NCI-H2107 treated with DMSO at 0.1 percent for 48 hours (cell line): ENCODE measurements around the gene STK33.

Source experiments
- DNase-seq: peaks from one replicate; lab custom pipeline; 2025; ENCODE audit not compliant: unreplicated experiment; lab: John Stamatoyannopoulos, UW

Gene STK33

DNA sequence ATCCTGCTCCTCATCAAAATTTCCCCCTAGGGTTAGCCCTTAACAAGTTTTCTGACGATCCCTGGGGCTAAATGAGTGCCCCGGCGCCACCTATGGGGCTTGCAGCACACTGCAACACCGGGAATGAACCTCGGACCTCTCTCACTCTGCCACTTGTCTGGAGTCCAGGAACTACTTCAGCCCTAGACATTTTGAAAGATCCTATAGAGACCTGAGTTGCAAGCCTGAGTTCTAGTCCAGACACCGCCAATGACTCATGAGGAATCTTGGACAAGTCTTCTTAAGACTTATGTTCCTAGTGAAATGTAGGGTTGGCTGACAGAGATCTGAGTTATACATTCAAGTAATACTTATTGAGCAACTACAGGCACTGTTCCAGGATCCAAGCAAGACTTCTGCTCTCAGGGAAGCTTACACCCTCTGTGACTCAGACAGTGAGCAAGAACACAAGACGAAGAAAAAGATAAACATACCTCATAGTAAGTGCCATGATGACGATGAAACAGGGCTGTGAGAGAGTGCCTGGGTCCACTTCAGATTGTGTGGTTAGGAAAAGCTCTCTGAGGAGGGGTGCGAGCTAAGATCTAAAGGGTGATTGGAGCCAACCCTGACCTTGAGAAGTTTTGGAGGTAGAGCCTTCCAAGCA lies 10.2 kb upstream of the STK33 start:
- DNase-seq = no peak

DNA sequence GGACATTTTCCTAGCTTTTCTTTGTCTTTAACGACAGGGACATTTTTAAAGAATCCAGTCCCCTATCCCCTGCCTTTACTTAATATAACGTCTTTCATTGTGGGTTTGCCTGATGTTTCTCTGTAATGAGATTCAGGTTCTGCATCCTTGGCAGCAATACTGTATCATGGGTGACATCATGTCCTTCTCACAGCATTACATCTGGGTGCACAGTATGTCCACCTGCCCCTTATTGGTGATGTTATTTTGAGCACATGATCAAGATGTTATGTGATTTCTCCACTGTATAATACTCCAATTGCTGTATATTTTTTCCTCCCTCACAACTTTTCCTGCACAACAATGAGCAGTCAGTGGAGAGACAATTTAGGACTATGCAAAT lies 9.7 kb upstream of the STK33 start:
- no peak for DNase-seq

DNA sequence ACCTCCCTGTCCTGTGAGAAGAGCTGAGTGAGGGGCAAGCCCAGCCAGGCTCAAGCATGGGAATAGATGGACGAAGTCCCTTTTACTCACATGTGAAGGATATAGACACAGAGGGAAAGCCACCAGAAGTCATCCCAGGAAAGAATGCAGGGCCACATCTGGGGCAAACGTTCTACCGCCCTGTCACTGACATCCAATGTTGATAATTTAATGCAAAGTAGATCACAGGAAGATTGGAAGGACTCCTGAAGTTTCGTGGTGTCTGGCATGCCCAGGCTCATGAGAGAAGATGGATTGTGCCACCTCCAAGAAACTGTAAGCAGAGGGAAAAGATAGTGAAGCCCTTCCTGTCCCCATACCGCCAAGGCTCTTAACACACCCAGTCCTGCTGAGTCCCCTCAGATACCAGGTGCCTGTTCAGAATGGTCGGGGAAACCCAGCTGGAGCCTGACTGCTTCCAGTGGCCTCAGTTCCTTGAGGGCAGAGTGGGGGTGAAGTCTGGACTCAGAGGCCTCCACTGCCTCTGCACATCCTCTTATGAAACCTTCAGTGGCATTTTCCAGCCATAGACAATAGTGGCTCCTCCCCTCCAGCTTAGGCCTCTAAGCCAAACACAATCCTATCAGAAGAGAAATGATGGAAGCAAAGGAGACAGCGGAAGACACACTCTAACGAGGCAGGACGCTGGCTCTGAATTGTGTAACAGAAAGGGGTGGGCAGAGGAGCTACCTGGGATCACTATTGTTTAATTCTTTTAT lies 7.5 kb upstream of the STK33 start:
- no peak for DNase-seq

DNA sequence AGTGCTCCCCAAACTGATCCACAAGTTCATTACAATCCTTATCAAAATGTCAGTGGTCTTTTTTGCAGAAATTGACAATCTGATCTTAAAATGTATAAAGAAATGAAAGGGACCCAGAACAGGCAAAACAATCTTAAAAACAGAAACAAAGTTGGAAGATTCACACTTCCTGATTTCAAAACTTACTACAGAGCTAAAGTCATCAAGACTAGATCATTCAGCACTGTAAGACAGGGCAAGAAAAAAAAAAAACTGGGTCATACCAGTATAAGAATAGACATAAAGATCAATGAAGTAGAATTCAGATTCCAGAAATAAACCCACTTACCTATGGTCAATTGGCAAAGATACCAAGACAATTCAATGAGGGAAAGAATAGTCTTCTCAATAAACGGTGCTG lies 4.5 kb upstream of the STK33 start:
- DNase-seq = no peak

DNA sequence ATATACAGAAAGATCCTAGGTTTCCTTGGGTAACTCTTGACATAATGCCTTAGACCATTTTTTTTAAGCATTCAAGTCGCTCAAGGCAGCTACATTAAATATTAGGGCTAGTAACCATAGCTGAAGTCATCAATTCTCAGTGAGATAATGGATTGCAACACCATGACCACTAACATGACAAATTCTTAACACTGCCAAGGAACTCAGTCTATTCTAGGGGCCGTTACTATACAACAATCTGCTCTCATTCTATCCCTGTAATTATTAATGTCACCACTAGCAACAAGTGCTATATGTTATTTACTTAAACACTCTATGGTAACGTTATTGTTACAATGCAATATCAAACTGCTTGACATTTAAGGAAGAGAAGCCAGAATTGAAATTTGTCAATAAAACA lies 3.2 kb upstream of the STK33 start:
- DNase-seq = peak; percentile 51

DNA sequence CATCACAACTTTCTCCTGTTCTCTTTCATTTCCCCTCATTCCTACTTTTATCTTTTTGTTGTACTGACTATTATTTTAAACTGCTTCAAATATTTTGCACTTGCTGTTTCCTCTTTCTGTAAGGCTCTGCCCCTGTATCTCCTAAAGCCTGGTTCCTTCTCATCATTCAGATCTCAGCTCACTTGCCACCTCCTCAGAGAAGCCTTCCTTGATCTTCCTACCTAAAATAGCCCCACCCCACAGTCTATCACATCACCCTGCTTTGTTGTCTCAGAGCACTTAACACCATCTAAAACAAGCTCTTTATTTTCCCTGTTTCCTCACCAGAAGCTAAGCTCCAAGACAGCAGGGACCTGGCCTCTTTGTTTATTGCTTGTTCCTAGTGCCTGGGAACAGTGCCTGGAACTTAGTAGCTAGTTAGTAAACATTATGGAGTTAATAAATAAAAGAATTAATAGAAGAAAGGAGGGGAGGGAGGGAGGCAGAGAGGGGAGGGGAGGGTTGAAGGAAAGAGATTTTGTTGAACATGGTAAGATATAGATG lies 2.5 kb upstream of the STK33 start:
- no peak for DNase-seq

DNA sequence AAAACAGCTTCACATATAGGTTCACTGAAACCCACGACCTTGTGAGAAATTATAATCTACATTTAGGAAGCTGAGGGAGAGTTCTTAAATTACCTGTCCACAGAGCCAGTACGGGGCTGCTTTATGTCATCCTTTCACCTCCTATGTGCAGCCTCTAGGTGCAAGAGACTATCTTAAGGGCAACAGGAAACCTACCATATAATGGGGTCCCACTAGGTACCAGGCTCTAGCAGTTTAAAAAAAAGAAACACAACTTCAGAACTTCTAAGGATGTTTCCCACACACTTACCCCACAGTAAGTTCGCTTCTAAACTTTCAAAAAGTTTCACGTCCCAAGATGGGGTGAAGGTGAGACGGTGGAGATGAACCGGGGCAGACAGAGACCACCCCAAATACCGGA lies 573 bp downstream of the STK33 start:
- no peak for DNase-seq

DNA sequence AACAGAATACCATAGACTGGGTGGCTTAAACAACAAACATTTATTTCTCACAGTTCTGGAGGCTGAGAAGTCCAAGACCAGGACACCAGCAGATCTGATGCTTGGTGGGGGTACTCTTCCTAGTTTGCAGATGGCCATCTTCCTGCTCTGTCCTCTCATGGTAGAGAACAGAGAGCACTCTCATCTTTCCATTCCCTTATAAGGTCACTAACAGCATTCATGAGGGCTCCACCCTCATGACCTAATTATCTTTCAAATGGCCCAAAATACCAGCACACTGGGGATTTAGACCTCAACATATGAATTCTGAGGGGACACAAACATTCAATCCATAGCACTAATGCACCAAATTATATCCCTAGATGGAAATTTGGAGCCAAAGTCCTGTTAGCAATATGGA lies 6.1 kb downstream of the STK33 start:
- no peak for DNase-seq

DNA sequence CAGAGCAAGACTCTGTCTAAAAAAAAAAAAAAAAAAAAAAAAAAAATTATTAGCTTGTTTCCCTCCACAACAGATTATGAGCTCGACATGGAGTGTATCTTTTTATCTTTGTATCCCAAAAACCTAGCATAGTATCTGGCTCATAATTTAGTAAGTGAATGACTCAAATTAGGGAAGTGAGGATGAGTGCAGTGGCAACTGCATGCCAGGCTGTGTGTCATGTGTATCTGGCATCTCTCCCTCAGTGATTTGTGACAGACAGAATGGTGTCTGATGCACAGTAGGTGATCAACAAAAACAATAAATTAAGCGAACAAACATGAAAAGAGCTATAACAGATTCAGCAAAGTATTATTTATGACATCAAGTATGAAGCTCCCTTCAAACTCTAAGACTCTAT lies 7.2 kb downstream of the STK33 start:
- no peak for DNase-seq

DNA sequence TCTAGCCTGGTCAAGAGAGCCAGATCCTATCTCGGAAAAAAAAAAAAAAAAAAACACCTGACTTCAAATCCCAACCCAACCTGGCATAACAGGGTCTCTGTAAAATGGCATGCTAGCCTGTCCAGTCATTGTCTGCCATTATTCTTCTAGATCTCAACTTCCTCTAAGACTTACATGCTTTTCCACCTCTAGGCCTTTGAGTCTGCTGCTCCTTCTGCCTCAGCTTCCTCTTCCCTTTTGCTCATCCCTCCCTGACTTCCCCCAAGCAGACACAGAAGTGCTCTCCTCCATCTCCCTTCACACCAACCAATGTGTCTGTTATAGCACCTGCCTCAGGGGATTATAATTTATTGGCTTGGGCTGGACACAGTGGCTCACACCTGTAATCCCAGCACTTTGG lies 7.8 kb downstream of the STK33 start:
- DNase-seq = no peak

DNA sequence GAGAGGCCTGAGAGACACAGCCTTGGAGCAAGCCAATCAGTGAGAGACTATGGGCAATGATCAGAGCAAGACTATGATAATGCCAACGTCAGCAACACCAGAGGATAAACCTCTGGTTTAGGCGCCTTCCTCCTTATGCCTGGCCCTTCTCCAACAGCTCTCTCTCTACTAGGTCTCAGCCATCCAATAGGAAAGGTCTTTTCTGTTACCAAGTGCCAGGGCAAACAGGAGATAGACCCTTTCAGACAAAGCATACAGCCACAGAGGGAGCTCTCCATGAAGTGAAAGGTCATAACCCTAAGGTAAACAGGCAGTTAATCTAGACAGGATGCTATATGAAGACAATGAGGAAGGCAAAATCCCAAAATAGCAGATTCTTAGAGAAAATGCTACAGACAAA lies 9.5 kb downstream of the STK33 start:
- no peak for DNase-seq

DNA sequence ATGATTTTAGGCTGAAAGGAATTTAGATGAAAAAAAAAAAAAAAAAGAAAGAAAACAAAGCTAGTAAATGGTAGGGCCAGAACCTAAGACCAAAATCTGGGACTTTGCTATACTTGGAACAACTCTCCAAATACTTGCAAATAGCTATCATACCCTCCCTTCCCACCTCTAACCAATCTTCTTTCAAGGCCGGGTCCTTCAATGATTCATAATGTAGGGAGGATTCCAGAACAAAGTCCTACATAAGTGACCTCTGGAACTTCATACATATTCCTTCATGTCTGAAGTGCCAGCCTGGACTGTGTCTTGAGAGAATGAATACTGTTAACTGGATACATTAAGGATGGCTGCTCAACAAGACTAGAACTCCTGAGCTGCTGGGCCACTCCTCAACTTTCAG lies 9.9 kb downstream of the STK33 start:
- no peak for DNase-seq

DNA sequence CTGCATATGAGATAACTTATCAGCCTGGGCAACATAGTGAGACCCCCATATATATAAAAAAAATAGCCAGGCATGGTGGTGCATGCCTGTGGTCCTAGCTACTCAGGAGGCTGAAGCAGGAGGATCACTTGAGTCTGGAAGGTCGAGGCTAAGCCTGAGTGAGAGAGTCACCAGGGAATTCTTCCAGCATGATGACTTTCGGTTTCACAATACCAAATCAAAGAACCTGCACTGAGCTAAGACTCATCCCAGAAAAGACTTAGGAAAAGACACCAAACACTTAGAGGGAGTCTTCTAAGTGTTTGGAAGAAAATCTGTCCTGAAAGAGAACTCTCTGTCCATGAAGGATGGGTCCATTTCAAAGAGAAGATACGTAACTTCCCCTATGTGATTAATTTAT lies 12.7 kb downstream of the STK33 start:
- DNase-seq = no peak

DNA sequence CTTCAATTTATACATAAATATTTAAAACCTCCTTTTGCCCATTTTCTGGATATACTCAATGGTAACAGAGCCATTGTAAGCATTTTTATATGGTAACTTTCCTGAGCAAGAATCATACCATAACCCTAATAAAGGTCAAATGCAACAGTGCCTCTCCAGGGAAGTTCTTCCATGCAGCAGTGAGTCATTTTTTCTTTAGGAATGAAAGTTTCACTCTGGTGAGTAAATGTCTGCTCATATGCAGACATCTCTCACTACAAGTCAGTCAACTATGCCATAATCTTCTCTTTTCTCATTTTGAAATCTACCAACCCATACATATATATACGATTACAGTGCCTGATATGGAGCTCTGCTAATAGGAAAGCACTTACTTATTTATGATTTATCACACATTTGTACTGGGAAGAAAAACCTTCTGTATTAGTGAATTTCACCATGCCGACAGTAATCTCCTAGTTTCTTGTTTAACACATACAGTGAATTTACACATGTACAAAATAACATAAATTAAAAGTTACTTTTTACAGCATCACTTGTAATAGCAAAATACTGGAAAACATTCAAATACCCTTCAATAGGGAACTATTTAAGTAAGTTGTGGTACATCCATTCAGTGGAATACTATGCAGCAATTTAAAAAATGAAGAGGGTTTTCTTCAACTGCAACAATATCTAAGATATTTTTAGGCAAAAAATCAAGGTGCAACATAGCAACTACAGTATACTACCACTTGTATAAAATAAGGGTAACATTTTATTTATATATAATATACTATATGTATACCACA lies 16.0 kb downstream of the STK33 start:
- no peak for DNase-seq

DNA sequence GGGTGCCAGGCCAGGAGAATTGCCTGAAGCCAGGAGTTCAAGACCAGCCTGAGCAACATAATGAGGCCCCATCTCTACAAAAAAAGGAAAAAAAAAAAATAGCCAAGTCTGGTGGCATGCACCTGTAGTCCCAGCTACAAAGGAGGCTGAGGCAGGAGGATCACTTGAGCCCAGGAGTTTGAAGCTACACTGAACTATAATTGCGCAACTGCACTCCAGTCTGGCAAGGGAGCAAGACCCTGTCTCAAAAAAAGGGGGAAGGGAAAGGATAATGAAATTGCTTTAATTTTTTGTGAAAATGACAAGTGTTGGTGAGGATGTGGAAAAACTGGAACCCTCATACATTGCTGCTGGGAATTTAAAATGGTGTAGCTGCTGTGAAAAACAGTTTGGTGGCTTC lies 19.2 kb downstream of the STK33 start:
- DNase-seq = no peak

DNA sequence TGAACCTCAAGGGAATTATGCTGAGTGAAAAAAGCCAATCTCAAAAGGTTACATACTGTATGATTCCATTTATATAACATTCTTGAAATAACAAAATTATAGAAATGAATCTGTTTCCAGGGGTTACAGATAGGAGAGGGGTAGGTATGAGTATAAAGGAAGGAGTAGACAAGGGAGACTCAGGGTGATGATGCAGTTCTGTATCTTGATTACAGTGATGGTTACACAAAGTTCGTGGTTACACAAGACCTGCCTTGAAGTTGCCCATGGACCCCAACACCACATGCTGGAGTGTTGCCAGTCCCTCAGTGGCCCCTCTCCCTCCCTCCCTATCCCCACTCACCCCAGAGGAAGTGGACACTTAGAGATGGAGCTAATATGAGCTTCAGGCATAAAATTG lies 20.3 kb downstream of the STK33 start:
- DNase-seq = no peak

DNA sequence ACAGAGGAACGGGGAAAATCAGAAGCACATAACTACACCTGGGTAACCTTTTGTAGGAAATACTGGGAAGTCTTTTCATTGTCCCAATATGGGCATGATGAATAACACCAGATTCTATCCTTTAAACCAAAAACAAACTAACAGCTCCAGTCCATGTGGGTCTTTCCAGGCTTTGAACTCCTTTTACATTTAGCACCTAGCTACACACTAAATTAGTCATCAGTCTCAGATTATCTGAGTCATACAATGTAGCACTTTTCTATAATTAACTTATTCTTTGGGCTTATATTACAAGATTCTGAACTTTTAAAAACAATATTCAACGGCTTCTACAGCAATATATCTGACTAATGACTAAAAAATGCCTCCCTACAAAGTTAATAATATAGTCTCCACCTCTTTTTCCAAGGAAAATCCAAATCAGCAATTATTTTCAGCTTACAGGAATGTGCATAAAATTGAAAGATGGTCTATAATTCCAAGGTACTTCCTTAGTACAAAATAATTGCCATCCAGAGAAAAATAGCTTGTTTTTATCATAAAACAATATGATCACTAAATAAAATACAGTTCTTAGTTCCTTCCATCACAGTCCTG lies 26.3 kb downstream of the STK33 start:
- no peak for DNase-seq

DNA sequence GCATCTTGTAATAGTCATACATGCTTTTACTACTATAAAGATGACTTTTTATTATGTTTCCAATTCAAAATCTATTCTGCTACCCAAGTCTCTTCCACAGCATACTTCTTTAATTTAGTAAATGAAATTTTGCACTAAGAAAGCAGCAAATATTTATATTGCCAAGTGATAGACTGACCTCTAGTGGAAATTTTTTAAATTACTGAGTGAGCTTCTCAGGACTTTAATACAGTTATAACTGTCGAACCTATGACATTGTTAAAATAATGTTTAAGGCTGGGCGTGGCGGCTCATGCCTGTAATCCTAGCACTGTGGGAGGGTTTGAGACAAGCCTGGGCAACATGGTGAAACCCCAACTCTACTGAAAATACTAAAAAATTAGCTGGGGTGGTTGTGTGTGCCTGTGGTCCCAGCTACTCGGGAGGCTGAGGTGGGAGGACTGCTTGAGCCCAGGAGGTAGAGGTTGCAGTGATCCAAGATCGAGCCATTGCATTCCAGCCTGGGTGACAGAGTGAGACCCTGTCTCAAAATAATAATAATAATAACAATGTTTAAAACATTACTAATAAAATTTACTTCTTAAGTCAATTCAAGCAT lies 27.3 kb downstream of the STK33 start:
- peak; percentile 51 for DNase-seq

DNA sequence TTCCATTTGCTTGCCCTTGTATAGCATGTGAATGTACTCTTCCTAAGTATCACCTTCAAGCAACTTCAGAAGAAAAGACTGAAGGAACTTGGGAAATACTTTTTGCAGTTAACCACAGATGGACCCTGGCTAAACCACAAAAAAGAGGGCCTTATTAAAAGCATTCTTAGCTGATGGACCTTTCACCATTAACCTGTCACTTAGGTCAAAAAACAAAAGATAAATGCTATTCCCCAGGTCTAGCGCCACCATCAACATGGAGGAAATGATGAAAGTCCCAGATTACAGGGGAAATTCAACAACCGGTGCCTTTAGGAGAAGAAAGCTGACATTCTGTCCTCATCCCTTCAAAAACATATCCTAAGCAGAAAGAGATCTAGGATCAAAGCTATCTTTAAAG lies 29.5 kb downstream of the STK33 start:
- DNase-seq = no peak

DNA sequence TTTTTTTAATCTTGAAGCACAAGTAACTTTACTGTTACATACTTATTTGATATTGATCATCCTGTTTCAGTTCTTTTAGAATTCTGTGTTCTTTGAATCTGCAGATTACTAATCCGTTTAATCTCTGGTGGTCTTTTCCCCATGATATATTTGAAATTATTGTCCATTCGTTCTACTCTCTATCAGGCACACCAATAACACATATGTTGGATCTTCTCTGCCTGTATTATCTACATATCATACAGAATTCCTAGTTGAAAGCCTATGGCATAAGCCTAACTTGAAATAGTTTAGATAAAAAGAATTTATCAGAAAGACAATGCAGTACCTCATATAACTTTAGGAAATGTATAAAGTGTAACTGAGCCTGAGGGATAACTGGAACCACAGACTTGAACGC lies 32.6 kb downstream of the STK33 start:
- DNase-seq = no peak

DNA sequence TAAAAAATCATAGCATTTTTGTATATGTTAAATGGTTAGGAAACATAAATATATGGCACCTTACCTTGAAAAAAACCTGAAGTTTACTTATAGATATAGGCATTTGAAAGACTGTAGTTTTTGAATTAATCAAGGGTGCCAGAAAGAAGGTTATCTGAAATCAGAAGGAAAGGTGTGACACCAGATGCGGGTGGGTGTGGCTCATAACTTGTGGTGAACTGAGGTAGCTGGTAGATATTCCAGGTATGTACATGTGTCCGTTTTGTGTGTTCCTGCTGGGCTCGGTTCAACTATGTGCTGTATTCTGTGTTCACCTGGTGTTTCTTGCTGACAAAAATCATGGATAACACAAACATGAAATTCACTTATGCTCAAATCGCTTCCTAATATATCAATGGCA lies 35.6 kb downstream of the STK33 start:
- no peak for DNase-seq
